EH (cell line): ENCODE data around the gene SDC3.
"Not testable (repeated sequence)": the region's sequence is repeated elsewhere in the genome, so short reads cannot be mapped to it uniquely, and the experiment has no call there.

Experiments
- DNase-seq: peaks from one replicate; pipeline ENCODE4 v3.0.0-alpha.2; 2015; ENCODE audit warnings: low read depth

Gene SDC3

GRCh38 chr1:30908696-30909364, at the start of gene SDC3:
Gene SDC3, minus strand, starts transcription at chr1:30908758. Its CDS starts 172 bp downstream, at chr1:30908586.
- peak; percentile 53 for DNase-seq

GRCh38 chr1:30957560-30958222, 49.1 kb upstream of the SDC3 start:
- DNase-seq = no peak

GRCh38 chr1:30955448-30956015, 47.0 kb upstream of the SDC3 start:
- DNase-seq = peak; percentile 77

GRCh38 chr1:30953685-30954084, 45.1 kb upstream of the SDC3 start:
- no peak for DNase-seq

- no peak for DNase-seq
Observed at GRCh38 chr1:30952098-30952497, 43.5 kb upstream of the SDC3 start.

- no peak for DNase-seq
Observed at GRCh38 chr1:30950700-30951099, 42.1 kb upstream of the SDC3 start.

- DNase-seq = no peak
Observed at GRCh38 chr1:30950053-30950452, 41.5 kb upstream of the SDC3 start.

GRCh38 chr1:30949487-30949838, 40.9 kb upstream of the SDC3 start:
- DNase-seq = not testable (repeated sequence)

- DNase-seq = peak; percentile 75
Observed at GRCh38 chr1:30948813-30949486, 40.4 kb upstream of the SDC3 start.

- no peak for DNase-seq
Observed at GRCh38 chr1:30948278-30948677, 39.7 kb upstream of the SDC3 start.

- no peak for DNase-seq
Observed at GRCh38 chr1:30947212-30947611, 38.7 kb upstream of the SDC3 start.

- no peak for DNase-seq
Observed at GRCh38 chr1:30942326-30942963, 33.9 kb upstream of the SDC3 start.

GRCh38 chr1:30940541-30940940, 32.0 kb upstream of the SDC3 start:
- no peak for DNase-seq

GRCh38 chr1:30936541-30937171, 28.1 kb upstream of the SDC3 start:
- DNase-seq = peak; percentile 33

- not testable (repeated sequence) for DNase-seq
Observed at GRCh38 chr1:30935758-30936157, 27.2 kb upstream of the SDC3 start.

GRCh38 chr1:30934613-30935012, 26.1 kb upstream of the SDC3 start:
- DNase-seq = no peak

- peak; percentile 85 for DNase-seq
Observed at GRCh38 chr1:30933874-30934252, 25.3 kb upstream of the SDC3 start.

- no peak for DNase-seq
Observed at GRCh38 chr1:30930631-30931173, 22.1 kb upstream of the SDC3 start.

GRCh38 chr1:30929944-30930525, 21.5 kb upstream of the SDC3 start:
- no peak for DNase-seq

GRCh38 chr1:30929135-30929889, 20.8 kb upstream of the SDC3 start:
- DNase-seq = peak; percentile 57

- DNase-seq = no peak
Observed at GRCh38 chr1:30928789-30929134, 20.2 kb upstream of the SDC3 start.
